ENCODE results near the gene CARD8.
"Not testable (repeated sequence)": the region's sequence is repeated elsewhere in the genome, so short reads cannot be mapped to it uniquely, and the experiment has no call there.

Gene CARD8

GRCh38 chr19:48284896-48285295 is 29.2 kb upstream of the CARD8 start:
- Histone ChIP-seq H3K27me3 (ENCODE audit: low read depth) (no peaks in the 10 kb centered on the region), H3K4me1 (no peaks in the 10 kb centered on the region), H3K36me3 (replicated peaks) (peaks cover 54% of the 10 kb centered on the region), H3K9me3 (no peaks in the 10 kb centered on the region; the same call in 1 of the 2 replicates), H3K4me3 (no peak overlapping the region)
- DNase-seq (ENCODE audit: low spot score in 2 of 2), result no peak
- in situ Hi-C loops (cut with MboI; ENCODE audit: low sequenced_read_pairs), result no loop called here

- no peak for DNase-seq (ENCODE audit: low spot score in 2 of 2)
- H3K4me3 ChIP-seq, result no peak overlapping the region
- H3K27me3 ChIP-seq (ENCODE audit: low read depth), result no peaks in the 10 kb centered on the region
- peaks cover 57% of the 10 kb centered on the region for H3K36me3 ChIP-seq (replicated peaks)
- in situ Hi-C loops (cut with MboI; ENCODE audit: low sequenced_read_pairs), result no loop called here
- no peaks in the 10 kb centered on the region; the same call in 1 of the 2 replicates for H3K9me3 ChIP-seq
- no peaks in the 10 kb centered on the region for H3K4me1 ChIP-seq
Observed at GRCh38 chr19:48283908-48284307, 28.2 kb upstream of the CARD8 start.

- H3K9me3 ChIP-seq, result no peaks in the 10 kb centered on the region; the same call in 1 of the 2 replicates
- no peaks in the 10 kb centered on the region for H3K27me3 ChIP-seq (ENCODE audit: low read depth)
- in situ Hi-C loops (cut with MboI; ENCODE audit: low sequenced_read_pairs), result no loop called here
- H3K4me1 ChIP-seq, result no peaks in the 10 kb centered on the region
- DNase-seq (ENCODE audit: low spot score in 2 of 2), result no peak
- peaks cover 34% of the 10 kb centered on the region for H3K36me3 ChIP-seq (replicated peaks)
- H3K4me3 ChIP-seq, result no peak overlapping the region
Observed at GRCh38 chr19:48279747-48280146, 24.0 kb upstream of the CARD8 start.

- in situ Hi-C loops (cut with MboI; ENCODE audit: low sequenced_read_pairs), result no loop called here
- Histone ChIP-seq H3K36me3 (replicated peaks) (peaks cover 7% of the 10 kb centered on the region; the same call in 1 of the 2 replicates), H3K4me3 (no peak overlapping the region), H3K27me3 (ENCODE audit: low read depth) (no peaks in the 10 kb centered on the region), H3K4me1 (peaks cover 3% of the 10 kb centered on the region; the same call in 1 of the 2 replicates), H3K9me3 (no peaks in the 10 kb centered on the region)
- no peak for DNase-seq (ENCODE audit: low spot score in 2 of 2)
Observed at GRCh38 chr19:48274938-48275337, 19.2 kb upstream of the CARD8 start.

- DNase-seq (ENCODE audit: low spot score in 2 of 2), result no peak
- in situ Hi-C loops (cut with MboI; ENCODE audit: low sequenced_read_pairs), result no loop called here
Observed at GRCh38 chr19:48274173-48274572, 18.5 kb upstream of the CARD8 start.

GRCh38 chr19:48271531-48272151 is 15.9 kb upstream of the CARD8 start:
- peaks cover 4% of the 10 kb centered on the region; the same call in 1 of the 2 replicates for H3K36me3 ChIP-seq (replicated peaks)
- peaks cover 3% of the 10 kb centered on the region; the same call in 1 of the 2 replicates for H3K4me1 ChIP-seq
- DNase-seq (ENCODE audit: low spot score in 2 of 2), result peak; percentile 88 to 89
- no peaks in the 10 kb centered on the region for H3K9me3 ChIP-seq
- no peaks in the 10 kb centered on the region for H3K27me3 ChIP-seq (ENCODE audit: low read depth)
- in situ Hi-C loops (cut with MboI; ENCODE audit: low sequenced_read_pairs), result no loop called here
- peak overlapping the region; percentile 49 for H3K4me3 ChIP-seq

More at GRCh38 chr19:48274173-48274572, 18.5 kb upstream of the CARD8 start:
- Histone ChIP-seq H3K4me1 (peaks cover 3% of the 10 kb centered on the region; the same call in 1 of the 2 replicates), H3K27me3 (ENCODE audit: low read depth) (no peaks in the 10 kb centered on the region), H3K36me3 (replicated peaks) (peaks cover 4% of the 10 kb centered on the region; the same call in 1 of the 2 replicates), H3K4me3 (no peak overlapping the region), H3K9me3 (no peaks in the 10 kb centered on the region)

- DNase-seq (ENCODE audit: low spot score in 2 of 2); H3K27me3 ChIP-seq (ENCODE audit: low read depth): not testable (repeated sequence)
Observed at GRCh38 chr19:48269617-48270026, 13.9 kb upstream of the CARD8 start.

GRCh38 chr19:48265326-48265725 is 9.6 kb upstream of the CARD8 start:
- not testable (repeated sequence) for H3K4me3 ChIP-seq; H3K4me1 ChIP-seq; H3K27me3 ChIP-seq (ENCODE audit: low read depth); H3K9me3 ChIP-seq; H3K36me3 ChIP-seq (replicated peaks)
- DNase-seq (ENCODE audit: low spot score in 2 of 2), result peak in 1 of 2 experiments; percentile 40
- in situ Hi-C loops (cut with MboI; ENCODE audit: low sequenced_read_pairs), result loop anchor here (5.0 kb wide), 1 partner anchor 317 kb away; no protein-coding TSS in a partner anchor

More at GRCh38 chr19:48269617-48270026, 13.9 kb upstream of the CARD8 start:
- H3K36me3 ChIP-seq (replicated peaks); H3K4me1 ChIP-seq; H3K9me3 ChIP-seq; H3K4me3 ChIP-seq: not testable (repeated sequence)
- in situ Hi-C loops (cut with MboI; ENCODE audit: low sequenced_read_pairs), result loop anchor here (5.0 kb wide), 1 partner anchor 313 kb away; no protein-coding TSS in a partner anchor

- in situ Hi-C loops (cut with MboI; ENCODE audit: low sequenced_read_pairs); DNase-seq (ENCODE audit: low spot score in 2 of 2): not testable (repeated sequence)
Observed at GRCh38 chr19:48260359-48260714, 4.6 kb upstream of the CARD8 start.

GRCh38 chr19:48258992-48259391 is 3.3 kb upstream of the CARD8 start:
- in situ Hi-C loops (cut with MboI; ENCODE audit: low sequenced_read_pairs); H3K27me3 ChIP-seq (ENCODE audit: low read depth); DNase-seq (ENCODE audit: low spot score in 2 of 2); H3K4me3 ChIP-seq; H3K36me3 ChIP-seq (replicated peaks); H3K9me3 ChIP-seq: not testable (repeated sequence)
- peaks cover 12% of the 10 kb centered on the region for H3K4me1 ChIP-seq

More at GRCh38 chr19:48260359-48260714, 4.6 kb upstream of the CARD8 start:
- H3K9me3 ChIP-seq; H3K4me1 ChIP-seq; H3K36me3 ChIP-seq (replicated peaks); H3K27me3 ChIP-seq (ENCODE audit: low read depth): not testable (repeated sequence)
- H3K4me3 ChIP-seq, result peak overlapping the region; percentile 43

GRCh38 chr19:48258350-48258749 is 2.6 kb upstream of the CARD8 start:
- Histone ChIP-seq H3K27me3 (ENCODE audit: low read depth) (no peaks in the 10 kb centered on the region), H3K4me3 (no peak overlapping the region), H3K9me3 (no peaks in the 10 kb centered on the region), H3K36me3 (replicated peaks) (no peaks in the 10 kb centered on the region), H3K4me1 (peaks cover 12% of the 10 kb centered on the region)
- in situ Hi-C loops (cut with MboI; ENCODE audit: low sequenced_read_pairs), result no loop called here
- DNase-seq (ENCODE audit: low spot score in 2 of 2), result no peak

GRCh38 chr19:48254529-48254970 is 1.2 kb downstream of the CARD8 start:
- H3K27me3 ChIP-seq (ENCODE audit: low read depth), result no peaks in the 10 kb centered on the region
- H3K9me3 ChIP-seq, result no peaks in the 10 kb centered on the region
- no peaks in the 10 kb centered on the region for H3K36me3 ChIP-seq (replicated peaks)
- DNase-seq (ENCODE audit: low spot score in 2 of 2), result no peak
- no peak overlapping the region for H3K4me3 ChIP-seq
- in situ Hi-C loops (cut with MboI; ENCODE audit: low sequenced_read_pairs), result no loop called here
- peaks cover 12% of the 10 kb centered on the region for H3K4me1 ChIP-seq

GRCh38 chr19:48253999-48254398 is 1.7 kb downstream of the CARD8 start:
- H3K4me1 ChIP-seq, result peaks cover 9% of the 10 kb centered on the region

GRCh38 chr19:48252609-48253008 is 3.1 kb downstream of the CARD8 start:
- H3K4me3 ChIP-seq, result no peak overlapping the region
- in situ Hi-C loops (cut with MboI; ENCODE audit: low sequenced_read_pairs), result no loop called here
- H3K27me3 ChIP-seq (ENCODE audit: low read depth), result no peaks in the 10 kb centered on the region
- no peaks in the 10 kb centered on the region for H3K9me3 ChIP-seq
- H3K36me3 ChIP-seq (replicated peaks), result no peaks in the 10 kb centered on the region
- peaks cover 6% of the 10 kb centered on the region for H3K4me1 ChIP-seq
- no peak for DNase-seq (ENCODE audit: low spot score in 2 of 2)

More at GRCh38 chr19:48253999-48254398, 1.7 kb downstream of the CARD8 start:
- Histone ChIP-seq H3K9me3 (no peaks in the 10 kb centered on the region), H3K4me3 (no peak overlapping the region), H3K36me3 (replicated peaks) (no peaks in the 10 kb centered on the region), H3K27me3 (ENCODE audit: low read depth) (no peaks in the 10 kb centered on the region)
- in situ Hi-C loops (cut with MboI; ENCODE audit: low sequenced_read_pairs), result no loop called here
- no peak for DNase-seq (ENCODE audit: low spot score in 2 of 2)

Data from HAP-1 (cell line).